Activated naive CD8-positive, alpha-beta T cell (primary cell): Measurements from ENCODE around the gene ACACA.
"Not testable (repeated sequence)": the region's sequence is repeated elsewhere in the genome, so short reads cannot be mapped to it uniquely, and the experiment has no call there.

Experiments used
- H3K27ac Mint-ChIP-seq: one replicate; pipeline ENCODE4 v1.8.0; 2021; ENCODE audit warnings: mixed read lengths
- H3K27me3 Mint-ChIP-seq: one replicate; pipeline ENCODE4 v1.8.0; 2021; ENCODE audit warnings: mixed read lengths
- H3K36me3 Mint-ChIP-seq: one replicate; pipeline ENCODE4 v1.8.0; 2021; ENCODE audit warnings: mixed read lengths
- H3K4me1 Mint-ChIP-seq: one replicate; pipeline ENCODE4 v1.8.0; 2021; ENCODE audit warnings: low read depth, mixed read lengths
- H3K4me3 Mint-ChIP-seq: one replicate; pipeline ENCODE4 v1.8.0; 2021; ENCODE audit warnings: mild to moderate bottlenecking, mixed read lengths
- H3K9me3 Mint-ChIP-seq: one replicate; pipeline ENCODE4 v1.8.0; 2021; ENCODE audit warnings: low read depth, mixed read lengths

Gene ACACA

GRCh38 chr17:37382056-37382455 lies 24.6 kb downstream of the ACACA start:
- H3K27ac Mint-ChIP-seq, result no peak overlapping the region
- no peaks in the 10 kb centered on the region for H3K4me1 Mint-ChIP-seq
- no peaks in the 10 kb centered on the region for H3K36me3 Mint-ChIP-seq
- no peak overlapping the region for H3K4me3 Mint-ChIP-seq
- H3K27me3 Mint-ChIP-seq, result no peaks in the 10 kb centered on the region
- no peaks in the 10 kb centered on the region for H3K9me3 Mint-ChIP-seq

GRCh38 chr17:37375706-37376105 lies 30.9 kb downstream of the ACACA start, which contains the start of gene C17orf78:
C17orf78 (plus strand) TSS chr17:37375985; CDS start chr17:37376093, 108 bp downstream.
- Mint-ChIP-seq H3K4me3 (no peak within 1 kb of the TSS), H3K36me3 (no peaks in the 10 kb centered on the region), H3K9me3 (no peaks in the 10 kb centered on the region), H3K27ac (no peak within 1 kb of the TSS), H3K4me1 (peaks cover 4% of the 10 kb centered on the region), H3K27me3 (no peaks in the 10 kb centered on the region)

DNA sequence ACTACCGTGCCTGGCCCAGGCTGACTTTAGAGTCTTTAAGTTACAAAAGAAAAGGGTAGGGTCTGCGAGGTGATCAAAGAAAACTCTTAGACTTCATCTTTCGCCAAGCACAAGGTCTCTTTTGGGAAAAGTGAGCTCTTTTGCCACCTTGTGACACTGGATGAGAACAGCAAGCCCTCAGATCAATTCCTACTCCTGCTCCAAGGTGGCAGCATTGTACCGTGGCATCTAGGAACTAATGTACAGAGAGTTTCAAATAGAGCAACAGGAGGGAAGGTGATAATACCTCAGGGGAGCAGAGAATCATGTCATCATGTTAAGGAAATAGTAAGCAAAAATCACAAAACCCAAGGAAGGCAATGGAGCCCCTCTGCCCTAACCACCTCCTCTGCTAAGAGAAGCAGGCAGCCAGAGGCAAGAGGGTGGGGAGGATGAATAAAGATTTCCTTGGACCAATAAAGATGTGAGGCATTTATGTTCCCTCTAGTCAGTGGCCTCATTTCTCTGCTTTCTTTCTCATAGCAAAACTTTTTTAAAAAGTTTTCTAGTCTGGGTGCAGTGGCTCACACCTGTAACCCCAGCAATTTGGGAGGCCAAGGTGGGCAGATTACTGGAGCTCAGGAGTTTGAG lies 33.0 kb downstream of the ACACA start:
- Mint-ChIP-seq H3K27me3 (no peaks in the 10 kb centered on the region), H3K36me3 (no peaks in the 10 kb centered on the region), H3K4me3 (no peak overlapping the region), H3K9me3 (no peaks in the 10 kb centered on the region), H3K27ac (peak overlapping the region; percentile 8), H3K4me1 (peaks cover 4% of the 10 kb centered on the region)

GRCh38 chr17:37368577-37368976 lies 38.1 kb downstream of the ACACA start:
- Mint-ChIP-seq H3K4me3 (no peak overlapping the region), H3K27me3 (no peaks in the 10 kb centered on the region), H3K36me3 (no peaks in the 10 kb centered on the region), H3K4me1 (peaks cover 4% of the 10 kb centered on the region), H3K27ac (no peak overlapping the region), H3K9me3 (no peaks in the 10 kb centered on the region)

GRCh38 chr17:37365589-37365988 lies 41.0 kb downstream of the ACACA start:
- H3K4me1 Mint-ChIP-seq, result no peaks in the 10 kb centered on the region
- no peak overlapping the region for H3K4me3 Mint-ChIP-seq
- H3K27ac Mint-ChIP-seq, result no peak overlapping the region
- no peaks in the 10 kb centered on the region for H3K9me3 Mint-ChIP-seq
- no peaks in the 10 kb centered on the region for H3K36me3 Mint-ChIP-seq
- H3K27me3 Mint-ChIP-seq, result no peaks in the 10 kb centered on the region

DNA sequence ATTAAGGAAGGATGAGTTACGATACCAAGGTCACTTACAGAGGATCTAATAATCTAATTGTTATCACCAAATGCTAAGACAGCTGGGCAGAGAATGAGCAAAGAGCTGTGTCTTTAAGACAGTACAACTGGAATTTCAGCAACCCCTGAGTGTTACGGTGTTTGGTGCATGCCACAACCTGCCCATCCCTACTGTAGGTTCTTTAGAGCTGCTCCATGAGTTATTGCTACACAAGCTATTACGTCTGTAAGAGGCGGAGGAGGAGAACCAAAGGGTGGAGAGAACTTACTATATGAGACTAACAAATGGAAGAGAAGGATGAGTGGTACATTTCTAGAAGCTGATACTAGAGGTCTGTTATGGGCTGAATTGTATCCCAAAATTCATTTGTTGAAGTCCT lies 45.1 kb downstream of the ACACA start:
- Mint-ChIP-seq H3K9me3 (no peaks in the 10 kb centered on the region), H3K27ac (no peak overlapping the region), H3K4me1 (peaks cover 19% of the 10 kb centered on the region), H3K27me3 (no peaks in the 10 kb centered on the region), H3K36me3 (peaks cover 4% of the 10 kb centered on the region), H3K4me3 (no peak overlapping the region)

DNA sequence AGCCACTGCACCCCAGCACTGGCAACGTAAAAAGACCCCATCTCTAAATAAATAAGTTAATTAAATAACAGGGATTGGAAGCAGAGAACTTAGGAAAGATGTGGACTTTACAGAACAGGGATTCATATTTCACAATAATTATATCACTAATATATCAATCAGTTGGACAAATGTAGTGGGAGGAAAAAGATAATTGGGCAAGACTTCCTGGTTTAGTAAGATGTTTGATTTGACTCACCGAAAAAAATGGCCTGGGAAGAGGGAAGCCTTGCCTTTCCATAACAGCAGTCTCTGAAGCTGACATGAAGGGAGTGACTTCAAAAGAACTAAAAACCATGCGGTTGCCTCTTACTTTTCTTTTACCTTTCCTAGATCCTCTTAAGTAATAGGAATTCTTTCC lies 46.0 kb downstream of the ACACA start:
- H3K9me3 Mint-ChIP-seq, result no peaks in the 10 kb centered on the region
- H3K27me3 Mint-ChIP-seq, result no peaks in the 10 kb centered on the region

DNA sequence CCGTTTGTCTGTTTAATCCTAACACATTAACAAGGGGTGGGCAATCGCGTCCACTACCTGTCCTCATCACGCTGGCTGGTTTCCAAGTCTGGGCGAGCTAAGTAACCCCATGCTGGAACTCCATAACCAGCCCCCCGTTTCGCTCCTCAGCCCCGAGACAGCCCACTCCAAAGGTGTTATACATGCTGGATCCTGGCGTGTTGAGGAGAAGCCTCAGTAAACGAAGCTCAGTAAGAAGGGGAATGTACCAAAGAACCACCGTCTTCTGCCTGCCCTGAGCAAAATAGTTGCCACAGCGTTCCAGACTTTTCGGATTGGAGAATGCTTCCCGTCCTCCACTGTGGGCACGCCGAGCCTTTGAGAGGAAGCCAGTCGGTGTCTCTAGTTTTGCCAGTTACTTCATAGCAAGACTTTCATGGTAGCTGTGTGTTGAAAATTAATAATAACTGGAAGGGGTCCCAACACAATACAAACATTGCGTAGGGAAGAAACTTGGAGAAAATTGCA lies 46.9 kb downstream of the ACACA start:
- H3K27me3 Mint-ChIP-seq, result no peaks in the 10 kb centered on the region
- no peaks in the 10 kb centered on the region for H3K9me3 Mint-ChIP-seq
- peaks cover 19% of the 10 kb centered on the region for H3K4me1 Mint-ChIP-seq
- H3K27ac Mint-ChIP-seq, result peak overlapping the region; percentile 47
- peaks cover 4% of the 10 kb centered on the region for H3K36me3 Mint-ChIP-seq
- H3K4me3 Mint-ChIP-seq, result peak overlapping the region; percentile 79

More for the DNA sequence above, 46.0 kb downstream of the ACACA start:
- Mint-ChIP-seq H3K27ac (no peak overlapping the region), H3K4me1 (peaks cover 19% of the 10 kb centered on the region), H3K36me3 (peaks cover 4% of the 10 kb centered on the region), H3K4me3 (no peak overlapping the region)

DNA sequence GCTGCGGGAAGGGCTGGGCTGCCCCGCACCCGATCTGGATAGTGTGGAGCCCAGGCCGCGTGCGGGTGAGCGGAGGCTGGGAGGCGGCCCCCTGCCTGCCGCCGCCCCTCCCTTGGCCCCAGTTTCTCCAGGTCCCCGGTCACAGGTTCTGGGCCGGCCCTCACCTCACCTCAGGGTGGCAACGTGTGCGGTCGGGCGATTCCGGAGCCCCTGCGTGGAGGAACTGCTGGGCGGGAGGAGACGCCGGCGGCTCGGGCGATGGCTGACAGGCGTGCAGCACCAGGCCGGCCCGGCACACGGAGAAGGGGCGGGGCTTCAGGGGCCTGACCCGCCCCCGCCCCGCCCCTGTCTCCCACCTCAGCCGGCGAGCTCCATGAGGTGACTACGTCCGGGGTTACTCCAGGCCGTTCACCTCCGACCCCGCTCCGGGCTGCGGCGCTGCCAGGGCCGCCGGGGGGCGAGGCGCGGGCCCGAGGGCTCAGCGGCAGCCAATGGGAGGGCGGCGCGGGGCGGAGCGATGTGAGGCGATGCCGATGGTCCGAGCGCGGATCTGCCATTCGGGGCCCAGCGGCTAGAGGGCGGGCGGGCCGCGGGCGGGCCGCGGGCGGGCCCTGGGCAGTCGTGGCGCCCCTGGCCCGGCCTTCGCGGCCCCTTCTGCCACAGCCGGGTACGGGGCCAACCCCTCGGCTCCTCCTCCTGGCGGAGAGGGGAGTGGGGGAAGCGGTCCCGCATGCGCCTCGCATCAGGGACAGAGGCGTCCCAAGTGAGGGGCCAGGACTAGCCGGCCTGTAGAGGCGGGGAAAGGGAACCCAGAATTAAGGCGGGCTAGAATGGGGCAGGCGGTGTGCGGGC lies 47.6 kb downstream of the ACACA start:
- Mint-ChIP-seq H3K27ac (peak overlapping the region; percentile 86), H3K36me3 (peaks cover 4% of the 10 kb centered on the region), H3K9me3 (no peaks in the 10 kb centered on the region), H3K4me1 (peaks cover 19% of the 10 kb centered on the region), H3K27me3 (no peaks in the 10 kb centered on the region), H3K4me3 (peak overlapping the region; percentile 97)

GRCh38 chr17:37358098-37358829 lies 48.4 kb downstream of the ACACA start:
- no peaks in the 10 kb centered on the region for H3K27me3 Mint-ChIP-seq
- H3K9me3 Mint-ChIP-seq, result no peaks in the 10 kb centered on the region
- peak overlapping the region; percentile 86 for H3K27ac Mint-ChIP-seq
- peaks cover 4% of the 10 kb centered on the region for H3K36me3 Mint-ChIP-seq
- H3K4me1 Mint-ChIP-seq, result peaks cover 19% of the 10 kb centered on the region
- peak overlapping the region; percentile 97 for H3K4me3 Mint-ChIP-seq

GRCh38 chr17:37356796-37357569 lies 49.7 kb downstream of the ACACA start:
- H3K27ac Mint-ChIP-seq, H3K9me3 Mint-ChIP-seq, H3K27me3 Mint-ChIP-seq, H3K36me3 Mint-ChIP-seq: not testable (repeated sequence)
- Mint-ChIP-seq H3K4me3 (peak overlapping the region; percentile 97), H3K4me1 (peaks cover 22% of the 10 kb centered on the region)

DNA sequence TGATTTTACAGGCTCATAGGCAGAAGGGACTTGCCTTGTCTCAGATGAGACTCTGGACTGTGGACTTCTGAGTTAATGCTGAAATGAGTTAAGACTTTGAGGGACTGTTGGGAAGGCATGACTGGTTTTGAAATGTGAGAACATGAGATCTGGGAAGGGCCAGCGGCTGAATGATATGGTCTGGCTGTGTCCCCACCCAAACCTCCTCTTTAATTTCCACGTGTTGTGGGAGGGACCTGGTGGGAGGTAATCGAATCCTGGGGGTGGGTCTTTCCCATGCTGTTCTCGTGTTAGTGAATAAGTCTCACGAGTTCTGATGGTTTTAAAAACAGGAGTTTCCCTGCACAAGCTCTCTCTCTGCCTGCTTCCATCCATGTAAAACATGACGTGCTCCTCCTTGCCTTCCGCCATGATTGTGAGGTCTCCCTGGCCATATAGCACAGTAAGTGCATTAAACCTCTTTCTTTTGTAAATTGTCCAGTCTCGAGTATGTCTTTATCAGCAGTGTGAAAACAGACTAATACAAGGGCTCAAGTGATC lies 59.7 kb downstream of the ACACA start:
- H3K4me3 Mint-ChIP-seq, H3K27ac Mint-ChIP-seq, H3K9me3 Mint-ChIP-seq, H3K4me1 Mint-ChIP-seq, H3K27me3 Mint-ChIP-seq: not testable (repeated sequence)
- peaks cover 11% of the 10 kb centered on the region for H3K36me3 Mint-ChIP-seq

- peaks cover 14% of the 10 kb centered on the region for H3K36me3 Mint-ChIP-seq
- H3K27ac Mint-ChIP-seq, result no peak overlapping the region
- H3K9me3 Mint-ChIP-seq, result no peaks in the 10 kb centered on the region
- no peaks in the 10 kb centered on the region for H3K27me3 Mint-ChIP-seq
- peaks cover 2% of the 10 kb centered on the region for H3K4me1 Mint-ChIP-seq
- H3K4me3 Mint-ChIP-seq, result no peak overlapping the region
Measured at GRCh38 chr17:37344519-37344918, 62.1 kb downstream of the ACACA start.

DNA sequence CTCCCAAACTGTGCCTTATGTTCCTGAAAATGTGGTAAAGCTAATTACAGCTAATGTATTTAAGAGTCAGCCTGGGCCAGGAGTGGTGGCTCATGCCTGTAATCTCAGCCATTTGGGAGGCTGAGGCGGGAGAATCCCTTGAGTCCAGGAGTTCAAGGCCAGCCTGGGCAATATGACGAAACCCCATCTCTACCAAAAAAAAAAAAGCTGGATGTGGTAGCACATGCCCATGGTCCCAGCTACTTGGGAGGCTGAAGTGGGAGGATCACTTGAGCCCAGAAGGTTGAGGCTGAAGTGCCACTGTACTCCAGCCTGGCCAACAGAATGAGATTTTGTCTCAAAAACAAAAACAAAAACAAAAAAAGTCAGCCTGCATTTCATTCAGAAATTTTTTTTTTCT lies 64.0 kb downstream of the ACACA start:
- Mint-ChIP-seq H3K27ac (no peak overlapping the region), H3K27me3 (no peaks in the 10 kb centered on the region), H3K4me1 (peaks cover 2% of the 10 kb centered on the region), H3K9me3 (no peaks in the 10 kb centered on the region), H3K36me3 (peaks cover 18% of the 10 kb centered on the region), H3K4me3 (no peak overlapping the region)
